Measurements from ENCODE around the gene ERBB2. TPM values are rescaled to one million over a fixed set of nuclear protein-coding genes. Genes with fewer than 3 reads are reported as not detected.

The ERBB2 gene
- total RNA-seq, 2 donors from 2014 or later, result 88.1 to 94.7 TPM

- Histone ChIP-seq H3K4me3 (peak overlapping the region; percentile 87), H3K27me3 (replicated peaks; ENCODE audit: insufficient read depth) (no peaks in the 10 kb centered on the region), H3K4me1 (ENCODE audit: control insufficient read depth in 1 of 2, low read depth in 2 of 2) (peaks cover 16 to 71% of the 10 kb centered on the region in 2 donors), H3K27ac (peak overlapping the region; percentile 19 to 85), H3K36me3 (peaks cover 1% of the 10 kb centered on the region), H3K9me3 (no peaks in the 10 kb centered on the region)
- DNase-seq (ENCODE audit: low spot score), result no peak
- TF ChIP-seq CTCF (IDR thresholded peaks at IDR 0.05), result no peak
- no peak for ATAC-seq (ENCODE audit: insufficient number of reproducible peaks, low FRiP score, low read depth)
Measured at GRCh38 chr17:39701784-39702422, 2.0 kb downstream of the ERBB2 start.

- peak overlapping the region; percentile 83 to 85 for H3K27ac ChIP-seq
- peaks cover 14% of the 10 kb centered on the region for H3K36me3 ChIP-seq
- no peaks in the 10 kb centered on the region for H3K27me3 ChIP-seq (replicated peaks; ENCODE audit: insufficient read depth)
- no peak for DNase-seq (ENCODE audit: low spot score)
- H3K9me3 ChIP-seq, result no peaks in the 10 kb centered on the region
- peaks cover 16 to 75% of the 10 kb centered on the region in 2 donors for H3K4me1 ChIP-seq (ENCODE audit: control insufficient read depth in 1 of 2, low read depth in 2 of 2)
- ATAC-seq (ENCODE audit: insufficient number of reproducible peaks, low FRiP score, low read depth), result no peak
- no peak overlapping the region for H3K4me3 ChIP-seq
- no peak for TF ChIP-seq CTCF (IDR thresholded peaks at IDR 0.05)
Measured at GRCh38 chr17:39702901-39703893, 3.3 kb downstream of the ERBB2 start.

DNA sequence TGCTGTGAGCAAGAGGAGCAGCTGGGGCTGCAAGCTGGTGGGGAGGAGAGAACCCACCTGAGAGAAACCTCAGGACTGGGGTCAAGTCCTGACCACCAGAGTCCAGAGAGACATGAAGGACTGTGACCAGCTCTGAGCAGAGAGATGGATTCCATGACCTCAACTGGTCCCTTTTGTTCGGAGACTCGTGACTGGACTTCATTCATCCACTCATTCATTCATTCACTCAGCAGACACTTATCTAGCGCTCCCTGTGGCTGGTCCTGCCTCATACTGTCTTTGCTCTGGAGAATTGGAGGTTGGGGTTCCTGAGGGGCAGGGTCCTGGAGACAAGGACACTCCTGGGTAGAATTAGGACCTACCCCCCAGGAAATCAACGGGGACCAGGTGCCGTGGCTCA, 4.0 kb downstream of the ERBB2 start:
- no peak for TF ChIP-seq CTCF (IDR thresholded peaks at IDR 0.05)
- H3K9me3 ChIP-seq, result no peaks in the 10 kb centered on the region
- no peaks in the 10 kb centered on the region for H3K27me3 ChIP-seq (replicated peaks; ENCODE audit: insufficient read depth)
- peaks cover 21% of the 10 kb centered on the region for H3K36me3 ChIP-seq
- H3K4me3 ChIP-seq, result no peak overlapping the region
- H3K27ac ChIP-seq, result peak overlapping the region; percentile 83 to 85
- no peak for DNase-seq (ENCODE audit: low spot score)
- H3K4me1 ChIP-seq (ENCODE audit: control insufficient read depth in 1 of 2, low read depth in 2 of 2), result peaks cover 16 to 70% of the 10 kb centered on the region in 2 donors
- no peak for ATAC-seq (ENCODE audit: insufficient number of reproducible peaks, low FRiP score, low read depth)

GRCh38 chr17:39704821-39705551, 5.1 kb downstream of the ERBB2 start:
- H3K4me3 ChIP-seq, result peak overlapping the region; percentile 8
- peak; percentile 30 for DNase-seq (ENCODE audit: low spot score)

More at GRCh38 chr17:39704821-39705551, 5.1 kb downstream of the ERBB2 start:
- Histone ChIP-seq H3K36me3 (peaks cover 32% of the 10 kb centered on the region), H3K4me1 (ENCODE audit: control insufficient read depth in 1 of 2, low read depth in 2 of 2) (peaks cover 16 to 62% of the 10 kb centered on the region in 2 donors), H3K9me3 (no peaks in the 10 kb centered on the region), H3K27me3 (replicated peaks; ENCODE audit: insufficient read depth) (no peaks in the 10 kb centered on the region), H3K27ac (peak overlapping the region; percentile 83 to 85)
- peak; percentile 85 for ATAC-seq (ENCODE audit: insufficient number of reproducible peaks, low FRiP score, low read depth)
- peak; percentile 65 for TF ChIP-seq CTCF (IDR thresholded peaks at IDR 0.05)

All from thoracic aorta (tissue), 2 donors.